DMS153 treated with DMSO at 0.1 percent for 48 hours (cell line): ENCODE results near the gene PPP1R16B.
"Not testable (repeated sequence)": the region's sequence is repeated elsewhere in the genome, so short reads cannot be mapped to it uniquely, and the experiment has no call there.

Experiments
- DNase-seq: peaks from one replicate; lab custom pipeline; 2025; ENCODE audit not compliant: unreplicated experiment; lab: John Stamatoyannopoulos, UW

The PPP1R16B gene

GRCh38 chr20:38791291-38791690, 14.2 kb upstream of the PPP1R16B start:
- DNase-seq: no peak

DNA sequence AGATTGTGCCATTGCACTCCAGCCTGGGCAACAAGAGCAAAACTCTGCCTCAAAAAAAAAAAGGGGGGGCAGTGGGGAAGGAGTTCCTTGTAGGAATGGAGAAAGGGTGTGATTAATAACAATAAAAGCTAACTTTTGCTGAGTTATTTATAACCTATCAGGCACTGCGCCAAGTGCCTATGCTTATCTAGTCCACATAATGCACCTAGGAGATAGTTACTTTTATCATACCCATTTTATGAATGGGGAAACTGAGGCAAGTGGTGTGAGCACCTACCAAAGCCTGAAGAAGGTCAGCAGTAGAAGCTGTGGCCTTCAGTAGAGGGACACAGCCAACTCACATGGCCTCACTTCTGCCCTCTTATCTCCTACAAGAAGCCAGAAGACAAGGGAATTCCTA, 13.6 kb upstream of the PPP1R16B start:
- no peak for DNase-seq

GRCh38 chr20:38794057-38794456, 11.4 kb upstream of the PPP1R16B start:
- not testable (repeated sequence) for DNase-seq

GRCh38 chr20:38798266-38798665, 7.2 kb upstream of the PPP1R16B start:
- no peak for DNase-seq

- DNase-seq: no peak
Observed at GRCh38 chr20:38799203-38799602, 6.3 kb upstream of the PPP1R16B start.

DNA sequence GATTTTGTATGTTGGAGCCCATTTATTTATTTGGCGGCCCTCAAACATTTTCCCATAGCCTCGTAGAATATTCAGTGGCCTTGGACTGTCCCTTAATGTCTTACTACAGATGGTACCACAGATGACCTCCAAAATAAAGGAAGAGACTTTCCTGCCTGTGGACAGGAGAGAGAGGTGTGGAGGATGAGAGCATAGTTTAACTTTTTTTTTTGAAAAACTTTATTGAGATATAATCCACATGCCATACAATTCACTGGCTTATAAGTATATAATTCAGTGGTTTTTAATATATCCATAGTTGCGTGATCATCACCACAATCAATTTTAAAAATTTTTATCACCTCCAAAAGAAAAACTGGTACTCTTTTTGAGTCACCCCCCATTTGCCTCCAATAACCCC, 4.6 kb upstream of the PPP1R16B start:
- DNase-seq: no peak

- DNase-seq: no peak
Observed at GRCh38 chr20:38804221-38804620, 1.3 kb upstream of the PPP1R16B start.

GRCh38 chr20:38804682-38805501, 605 bp upstream of the PPP1R16B start:
- no peak for DNase-seq

- DNase-seq: no peak
Observed at GRCh38 chr20:38805958-38806854, 709 bp downstream of the PPP1R16B start.

- no peak for DNase-seq
Observed at GRCh38 chr20:38806855-38807655, 1.6 kb downstream of the PPP1R16B start.

GRCh38 chr20:38809942-38810341, 4.4 kb downstream of the PPP1R16B start:
- no peak for DNase-seq

DNA sequence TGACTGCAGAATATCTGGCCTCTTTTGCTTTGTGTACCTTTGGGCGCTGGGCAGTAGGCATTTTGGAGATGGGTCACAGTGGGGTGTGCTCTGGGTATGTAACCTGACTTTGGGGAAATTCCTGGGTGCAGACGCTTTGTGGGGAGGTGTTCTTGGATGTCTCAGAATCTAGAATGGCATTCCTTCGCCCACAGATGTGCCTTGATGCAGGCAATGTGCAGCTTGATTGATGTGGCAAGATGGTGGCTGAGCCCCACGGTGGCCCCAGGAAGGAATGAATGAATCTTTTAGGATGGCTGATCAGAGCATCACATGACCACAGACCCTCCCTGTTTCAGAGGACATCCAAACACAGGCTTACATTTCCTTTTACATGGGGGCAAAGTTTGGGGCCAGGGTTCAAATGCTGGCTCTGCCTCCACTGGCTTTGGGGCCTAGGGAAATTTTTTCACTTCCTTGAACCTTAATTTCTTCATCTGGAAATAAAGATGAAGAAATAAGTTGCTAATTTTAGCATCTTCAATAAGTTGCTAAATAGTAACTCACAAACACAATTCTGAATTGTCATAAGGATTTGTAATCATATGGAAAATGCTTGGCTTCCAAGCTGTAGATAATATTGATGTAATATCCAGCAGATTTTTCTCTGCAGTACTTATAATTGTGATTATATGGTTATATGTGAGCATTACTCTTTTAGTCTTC, 5.6 kb downstream of the PPP1R16B start:
- no peak for DNase-seq

- DNase-seq: no peak
Observed at GRCh38 chr20:38811769-38812168, 6.3 kb downstream of the PPP1R16B start.

DNA sequence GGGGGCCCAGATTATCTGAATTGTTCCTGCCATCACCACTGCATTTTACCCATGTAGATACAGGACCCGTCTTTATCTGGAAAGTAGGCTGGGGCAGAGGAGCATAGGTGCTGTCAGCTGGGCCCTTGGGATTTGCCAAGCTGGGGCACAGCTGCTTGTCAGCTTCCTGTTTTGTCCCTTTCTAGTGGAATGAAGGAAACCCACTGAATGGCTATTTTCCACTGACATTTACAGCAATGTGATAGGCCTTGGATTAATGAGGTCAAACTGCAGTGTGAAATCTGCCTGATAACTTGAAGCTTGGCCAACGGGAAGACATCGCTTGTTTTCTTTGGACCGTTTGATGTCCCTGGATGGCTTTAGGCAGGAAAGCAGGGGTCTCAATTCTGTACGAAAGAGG, 6.7 kb downstream of the PPP1R16B start:
- no peak for DNase-seq

GRCh38 chr20:38812709-38813573, 7.4 kb downstream of the PPP1R16B start:
- no peak for DNase-seq

GRCh38 chr20:38813574-38813962, 8.1 kb downstream of the PPP1R16B start:
- not testable (repeated sequence) for DNase-seq

DNA sequence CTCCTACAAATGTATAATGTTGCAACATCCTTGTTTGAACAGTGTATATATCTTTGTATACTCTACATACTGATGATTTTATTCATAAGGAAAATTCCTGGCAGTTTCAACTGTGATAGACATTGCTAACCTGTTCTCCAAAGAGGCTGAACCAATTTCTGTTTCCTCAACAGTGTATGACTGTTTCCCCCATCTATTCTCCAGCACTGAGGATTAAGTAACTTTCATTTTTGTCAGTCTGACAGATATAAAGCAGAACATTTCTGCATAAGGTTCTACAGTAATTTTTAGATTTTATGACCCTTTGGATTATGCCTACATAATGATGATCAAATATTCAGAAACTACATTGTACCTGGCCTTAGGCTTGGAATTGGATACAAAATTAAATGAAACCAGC, 9.9 kb downstream of the PPP1R16B start:
- no peak for DNase-seq

GRCh38 chr20:38818113-38819065, 12.9 kb downstream of the PPP1R16B start:
- DNase-seq: no peak

- no peak for DNase-seq
Observed at GRCh38 chr20:38825571-38825900, 20.0 kb downstream of the PPP1R16B start.
